A673 (cell line): ENCODE measurements around the gene GPR183.

Experiments
- CTCF ChIP-seq: fragments of 300-800, 200-600 bp; sonication (generic); conservative IDR thresholded peaks from 2 replicates; pipeline ENCODE4 v1.5.1; 2017; ENCODE audit warnings: low read depth, mild to moderate bottlenecking, antibody characterized with exemption, low read length, moderate library complexity, mixed read lengths
- EZH2 ChIP-seq: fragments of 200-600 bp; sonication (generic); IDR thresholded peaks from 2 replicates; pipeline ENCODE4 v1.6.1; 2017; ENCODE audit warnings: borderline replicate concordance, low read depth, mild to moderate bottlenecking, mixed read lengths, antibody characterized with exemption, low read length; ENCODE audit not compliant: poor library complexity, severe bottlenecking

GRCh38 chr13:99260216-99260615, 47.0 kb downstream of the GPR183 start:
- TF ChIP-seq CTCF (no peak), EZH2 (no peak)
